ENCODE data around the gene PHACTR3. TPM values are rescaled to one million over a fixed set of nuclear protein-coding genes. Genes with fewer than 3 reads are reported as not detected.

The PHACTR3 gene
- total RNA-seq, 1 experiment from 2014 or later: 10.0 TPM

DNA sequence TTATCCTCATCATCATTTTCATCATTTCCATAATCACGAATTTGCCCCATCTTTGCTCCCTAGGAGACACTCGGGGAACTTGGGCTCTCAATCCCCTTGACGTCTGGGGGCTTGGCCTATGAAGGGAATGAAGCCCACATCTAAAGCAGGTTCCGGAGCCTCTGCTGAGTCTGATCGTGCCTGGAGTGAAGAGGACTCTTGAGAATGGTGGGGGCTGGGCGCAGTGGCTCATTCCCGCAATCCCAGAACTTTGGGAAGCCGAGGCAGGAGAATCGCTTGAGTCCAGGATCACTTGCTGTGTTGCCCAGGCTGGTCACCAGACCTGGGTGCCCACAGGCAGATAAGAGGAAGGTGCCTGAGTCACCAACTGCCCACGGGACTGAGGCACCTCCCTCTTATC lies 214.6 kb downstream of the PHACTR3 start:
- Mint-ChIP-seq H3K9me3 (ENCODE audit: low read depth, unreplicated experiment) (no peaks in the 10 kb centered on the region), H3K36me3 (ENCODE audit: insufficient read depth, unreplicated experiment) (peaks cover 5% of the 10 kb centered on the region), H3K27ac (ENCODE audit: unreplicated experiment) (no peak overlapping the region), H3K4me1 (ENCODE audit: low read depth, unreplicated experiment) (peaks cover 8% of the 10 kb centered on the region), H3K27me3 (ENCODE audit: unreplicated experiment) (peaks cover under 1% of the 10 kb centered on the region), H3K4me3 (ENCODE audit: low read depth, unreplicated experiment) (no peak overlapping the region)
- TF ChIP-seq, protein P1, sequence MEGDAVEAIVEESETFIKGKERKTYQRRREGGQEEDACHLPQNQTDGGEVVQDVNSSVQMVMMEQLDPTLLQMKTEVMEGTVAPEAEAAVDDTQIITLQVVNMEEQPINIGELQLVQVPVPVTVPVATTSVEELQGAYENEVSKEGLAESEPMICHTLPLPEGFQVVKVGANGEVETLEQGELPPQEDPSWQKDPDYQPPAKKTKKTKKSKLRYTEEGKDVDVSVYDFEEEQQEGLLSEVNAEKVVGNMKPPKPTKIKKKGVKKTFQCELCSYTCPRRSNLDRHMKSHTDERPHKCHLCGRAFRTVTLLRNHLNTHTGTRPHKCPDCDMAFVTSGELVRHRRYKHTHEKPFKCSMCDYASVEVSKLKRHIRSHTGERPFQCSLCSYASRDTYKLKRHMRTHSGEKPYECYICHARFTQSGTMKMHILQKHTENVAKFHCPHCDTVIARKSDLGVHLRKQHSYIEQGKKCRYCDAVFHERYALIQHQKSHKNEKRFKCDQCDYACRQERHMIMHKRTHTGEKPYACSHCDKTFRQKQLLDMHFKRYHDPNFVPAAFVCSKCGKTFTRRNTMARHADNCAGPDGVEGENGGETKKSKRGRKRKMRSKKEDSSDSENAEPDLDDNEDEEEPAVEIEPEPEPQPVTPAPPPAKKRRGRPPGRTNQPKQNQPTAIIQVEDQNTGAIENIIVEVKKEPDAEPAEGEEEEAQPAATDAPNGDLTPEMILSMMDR (IDR thresholded peaks at IDR 0.05; ENCODE audit: unreplicated experiment): no peak
- intact Hi-C loops (cut with micrococcal nuclease; ENCODE audit: unreplicated experiment): no loop called here
- BruUV-seq (replicated peaks): no TSS peak
- CTCF ChIA-PET: interaction anchor here (2.0 kb wide), 1 partner anchor 12 kb away, joined by 5 read pairs; no protein-coding TSS in a partner anchor
- no peak for DNase-seq

DNA sequence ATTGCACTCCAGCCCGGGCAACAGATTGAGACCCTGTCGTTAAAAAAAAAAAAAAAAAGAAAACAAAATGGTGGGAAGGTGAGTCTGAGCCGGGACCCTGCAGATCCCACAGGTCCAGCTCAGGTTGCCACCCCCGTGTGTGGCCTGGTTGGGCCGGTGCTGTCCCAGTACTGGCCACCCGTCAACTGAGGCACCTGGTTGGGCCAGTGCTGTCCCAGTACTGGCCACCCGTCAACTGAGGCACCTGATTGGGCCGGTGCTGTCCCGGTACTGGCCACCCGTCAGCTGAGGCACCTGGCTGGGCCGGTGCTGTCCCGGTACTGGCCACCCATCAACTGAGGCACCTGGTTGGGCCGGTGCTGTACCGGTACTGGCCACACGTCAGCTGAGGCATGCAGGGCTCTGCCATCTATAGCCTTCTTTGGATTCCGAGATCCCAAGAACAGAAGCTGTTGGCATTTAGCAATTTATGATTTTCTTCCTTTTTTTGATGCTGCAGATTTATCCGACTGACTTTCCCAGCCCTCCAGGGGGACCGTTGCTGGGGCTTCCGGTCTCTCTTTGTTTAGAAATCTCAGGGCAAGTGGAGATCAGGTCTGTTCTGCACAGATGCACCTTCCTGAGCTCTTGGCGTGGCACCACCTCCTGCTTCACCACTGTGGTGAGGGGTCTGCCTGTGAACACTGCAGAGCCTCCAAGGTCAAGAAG lies 215.3 kb downstream of the PHACTR3 start:
- Mint-ChIP-seq H3K36me3 (ENCODE audit: insufficient read depth, unreplicated experiment) (peaks cover 5% of the 10 kb centered on the region), H3K27me3 (ENCODE audit: unreplicated experiment) (no peaks in the 10 kb centered on the region), H3K27ac (ENCODE audit: unreplicated experiment) (no peak overlapping the region), H3K4me3 (ENCODE audit: low read depth, unreplicated experiment) (no peak overlapping the region), H3K9me3 (ENCODE audit: low read depth, unreplicated experiment) (no peaks in the 10 kb centered on the region), H3K4me1 (ENCODE audit: low read depth, unreplicated experiment) (peaks cover 8% of the 10 kb centered on the region)
- TF ChIP-seq, protein P1 (IDR thresholded peaks at IDR 0.05; ENCODE audit: unreplicated experiment): no peak
- intact Hi-C loops (cut with micrococcal nuclease; ENCODE audit: unreplicated experiment): no loop called here
- CTCF ChIA-PET: interaction anchor here (0.8 to 2.0 kb wide), 3 partner anchors 12 to 72 kb away, joined by 3 to 5 read pairs (median 4); no protein-coding TSS in a partner anchor
- no peak for DNase-seq
- BruUV-seq (replicated peaks): no TSS peak

DNA sequence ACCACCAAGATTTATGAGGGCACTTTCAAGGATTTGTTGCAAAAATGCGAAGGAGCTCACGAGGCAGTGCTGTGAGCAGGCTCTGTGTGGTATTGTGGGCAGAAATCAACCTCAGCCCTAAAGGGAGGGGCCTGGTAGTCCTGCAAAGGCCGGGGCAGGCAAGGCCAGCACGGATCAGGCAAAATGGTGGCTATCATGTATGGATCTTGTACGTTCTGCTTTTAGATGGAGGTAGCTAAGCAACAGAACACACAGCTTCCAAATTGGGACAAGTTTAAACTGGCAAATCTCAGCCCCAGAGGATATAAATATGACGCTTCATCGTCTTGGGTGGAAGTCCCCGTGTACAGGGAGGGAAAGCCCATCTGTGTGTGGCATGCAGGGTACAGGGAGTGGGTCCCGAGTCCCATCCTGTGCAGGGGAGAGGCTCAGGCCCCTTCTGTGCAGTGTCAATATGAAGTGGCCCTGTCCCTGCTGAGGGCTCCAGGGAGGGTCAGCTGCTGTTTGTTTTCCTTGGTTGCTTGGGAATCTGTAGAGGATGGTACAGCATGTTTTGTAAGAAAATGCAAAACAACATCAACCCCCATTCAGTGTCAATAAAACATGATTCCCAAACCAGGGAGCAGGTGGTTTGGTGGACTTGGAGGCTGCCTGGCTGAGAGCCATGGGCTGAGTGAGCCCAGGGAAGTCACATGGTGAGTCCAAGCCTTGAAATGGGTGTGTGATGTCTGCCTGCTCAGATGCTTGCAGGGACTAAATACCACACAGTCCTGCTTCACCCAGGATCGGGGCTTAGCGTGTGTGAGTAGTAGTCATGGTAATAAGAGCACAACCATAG lies 216.1 kb downstream of the PHACTR3 start:
- intact Hi-C loops (cut with micrococcal nuclease; ENCODE audit: unreplicated experiment): no loop called here
- Mint-ChIP-seq H3K27ac (ENCODE audit: unreplicated experiment) (no peak overlapping the region), H3K4me1 (ENCODE audit: low read depth, unreplicated experiment) (peaks cover 14% of the 10 kb centered on the region), H3K9me3 (ENCODE audit: low read depth, unreplicated experiment) (no peaks in the 10 kb centered on the region), H3K4me3 (ENCODE audit: low read depth, unreplicated experiment) (no peak overlapping the region), H3K36me3 (ENCODE audit: insufficient read depth, unreplicated experiment) (peaks cover 5% of the 10 kb centered on the region), H3K27me3 (ENCODE audit: unreplicated experiment) (no peaks in the 10 kb centered on the region)
- DNase-seq: no peak
- no TSS peak for BruUV-seq (replicated peaks)
- TF ChIP-seq, protein P1 (IDR thresholded peaks at IDR 0.05; ENCODE audit: unreplicated experiment): no peak
- CTCF ChIA-PET: interaction anchor here (0.8 to 2.0 kb wide), 3 partner anchors 11 to 73 kb away, joined by 3 to 5 read pairs (median 4); no protein-coding TSS in a partner anchor

DNA sequence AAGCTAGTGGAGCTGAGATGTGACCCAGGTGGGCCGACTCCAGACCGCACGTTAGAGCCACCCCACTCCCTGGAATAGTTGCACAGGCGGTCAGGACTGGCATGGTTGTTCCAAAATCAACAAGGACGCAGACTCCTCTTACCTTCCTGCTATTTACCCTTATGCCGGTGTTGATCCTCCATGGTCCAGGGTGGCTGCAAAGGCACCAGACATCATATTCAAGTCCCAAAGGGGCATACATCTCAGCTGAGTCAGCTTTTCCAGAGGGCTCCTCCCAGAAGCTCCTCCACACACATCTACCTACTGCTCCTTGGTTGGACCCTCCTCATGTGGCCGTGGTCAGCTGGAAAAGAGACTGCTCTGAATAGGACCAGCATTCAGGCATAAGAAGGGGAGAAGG lies 216.9 kb downstream of the PHACTR3 start:
- Mint-ChIP-seq H3K27me3 (ENCODE audit: unreplicated experiment) (no peaks in the 10 kb centered on the region), H3K9me3 (ENCODE audit: low read depth, unreplicated experiment) (no peaks in the 10 kb centered on the region), H3K4me3 (ENCODE audit: low read depth, unreplicated experiment) (no peak overlapping the region), H3K4me1 (ENCODE audit: low read depth, unreplicated experiment) (peaks cover 22% of the 10 kb centered on the region), H3K36me3 (ENCODE audit: insufficient read depth, unreplicated experiment) (peaks cover 9% of the 10 kb centered on the region), H3K27ac (ENCODE audit: unreplicated experiment) (no peak overlapping the region)
- intact Hi-C loops (cut with micrococcal nuclease; ENCODE audit: unreplicated experiment): no loop called here
- CTCF ChIA-PET: interaction anchor here (2.0 kb wide), 1 partner anchor 10 kb away, joined by 5 read pairs; no protein-coding TSS in a partner anchor
- TF ChIP-seq, protein P1 (IDR thresholded peaks at IDR 0.05; ENCODE audit: unreplicated experiment): no peak
- BruUV-seq (replicated peaks): no TSS peak
- no peak for DNase-seq
